Stimulated activated naive CD8-positive, alpha-beta T cell treated with anti-CD3 and anti-CD28 coated beads, Interleukin-15, amount 100 ng/mL, for 72 hours (primary cell): Measurements from ENCODE around the gene SLC13A5.

ENCODE experiments used
- ATAC-seq: fragments of 150-1000 bp; cut with Tn5 transposase; 2 replicates; pipeline ENCODE4 v1.10.0; 2021; ENCODE audit warnings: mild to moderate bottlenecking, moderate library complexity
- DNase-seq, 2 donors: peaks; one replicate each; pipeline ENCODE4 v3.0.0; 2021 to 2022
- H3K27ac Mint-ChIP-seq, 2 donors: one replicate each; pipeline ENCODE4 v1.8.0; 2022; ENCODE audit warnings: mild to moderate bottlenecking in 2 of 2, mixed read lengths in 2 of 2, moderate library complexity in 2 of 2
- H3K27me3 Mint-ChIP-seq: one replicate; pipeline ENCODE4 v1.8.0; 2022; ENCODE audit warnings: mixed read lengths
- H3K4me1 Mint-ChIP-seq: one replicate; pipeline ENCODE4 v1.8.0; 2022; ENCODE audit warnings: mild to moderate bottlenecking, mixed read lengths
- H3K4me3 Mint-ChIP-seq, 2 donors: one replicate each; pipeline ENCODE4 v1.8.0; 2022; ENCODE audit warnings: mild to moderate bottlenecking in 2 of 2, mixed read lengths in 2 of 2, moderate library complexity in 1 of 2
- H3K9me3 Mint-ChIP-seq, 2 donors: one replicate each; pipeline ENCODE4 v1.8.0; 2022; ENCODE audit warnings: mixed read lengths in 2 of 2

SLC13A5 gene

GRCh38 chr17:6643451-6644125 is 69.6 kb downstream of the SLC13A5 start:
- Mint-ChIP-seq H3K27ac (peak overlapping the region; percentile 54), H3K4me3 (peak overlapping the region; percentile 31 to 43), H3K4me1 (peaks cover 86% of the 10 kb centered on the region), H3K9me3 (no peaks in the 10 kb centered on the region), H3K27me3 (no peaks in the 10 kb centered on the region)
- ATAC-seq (no peak), DNase-seq (no peak)

GRCh38 chr17:6642592-6642991 is 70.6 kb downstream of the SLC13A5 start:
- DNase-seq, result no peak
- H3K27me3 Mint-ChIP-seq, result no peaks in the 10 kb centered on the region
- H3K9me3 Mint-ChIP-seq, result no peaks in the 10 kb centered on the region
- peaks cover 87% of the 10 kb centered on the region for H3K4me1 Mint-ChIP-seq
- peak overlapping the region; percentile 47 to 55 for H3K4me3 Mint-ChIP-seq
- ATAC-seq, result no peak
- H3K27ac Mint-ChIP-seq, result peak overlapping the region in 1 of 2 donors; percentile 66

GRCh38 chr17:6641247-6641863 is 71.8 kb downstream of the SLC13A5 start:
- no peaks in the 10 kb centered on the region for H3K27me3 Mint-ChIP-seq
- H3K4me3 Mint-ChIP-seq, result peak overlapping the region; percentile 89 to 97
- no peaks in the 10 kb centered on the region for H3K9me3 Mint-ChIP-seq
- peak overlapping the region; percentile 97 to 99 for H3K27ac Mint-ChIP-seq
- DNase-seq (no peak), ATAC-seq (peak; percentile 7)
- H3K4me1 Mint-ChIP-seq, result peaks cover 83% of the 10 kb centered on the region

- DNase-seq (peak; percentile 92 to 96), ATAC-seq (peak; percentile 92)
- Mint-ChIP-seq H3K4me3 (peak within 1 kb of the TSS; percentile 89 to 97), H3K9me3 (no peaks in the 10 kb centered on the region), H3K27me3 (no peaks in the 10 kb centered on the region), H3K4me1 (peaks cover 77% of the 10 kb centered on the region), H3K27ac (peak within 1 kb of the TSS; percentile 97 to 99)
These were observed 72.5 kb downstream of the SLC13A5 start, which contains the start of the genes KIAA0753 and TXNDC17 for GRCh38 chr17:6640536-6641246. KIAA0753 (minus strand) TSS chr17:6640711; CDS start chr17:6635103, 5,608 bp downstream. TXNDC17 (plus strand) TSS chr17:6641060; CDS start chr17:6641083, 23 bp downstream.

- DNase-seq (peak; percentile 38 to 49), ATAC-seq (peak; percentile 49)
- Mint-ChIP-seq H3K27ac (peak overlapping the region; percentile 97 to 99), H3K4me1 (peaks cover 68% of the 10 kb centered on the region), H3K9me3 (no peaks in the 10 kb centered on the region), H3K27me3 (no peaks in the 10 kb centered on the region), H3K4me3 (peak overlapping the region; percentile 89 to 97)
These were observed 73.3 kb downstream of the SLC13A5 start for GRCh38 chr17:6639586-6640535.

GRCh38 chr17:6639014-6639585 is 74.1 kb downstream of the SLC13A5 start:
- ATAC-seq, result no peak

GRCh38 chr17:6638046-6638908 is 74.9 kb downstream of the SLC13A5 start:
- H3K4me1 Mint-ChIP-seq, result peaks cover 53% of the 10 kb centered on the region
- DNase-seq, result no peak

More at GRCh38 chr17:6639014-6639585, 74.1 kb downstream of the SLC13A5 start:
- Mint-ChIP-seq H3K4me3 (peak overlapping the region; percentile 89 to 97), H3K27me3 (no peaks in the 10 kb centered on the region), H3K4me1 (peaks cover 61% of the 10 kb centered on the region), H3K9me3 (no peaks in the 10 kb centered on the region), H3K27ac (peak overlapping the region; percentile 97 to 99)
- no peak for DNase-seq

GRCh38 chr17:6637458-6637840 is 75.7 kb downstream of the SLC13A5 start:
- peaks cover 44% of the 10 kb centered on the region for H3K4me1 Mint-ChIP-seq

More at GRCh38 chr17:6638046-6638908, 74.9 kb downstream of the SLC13A5 start:
- no peak for ATAC-seq
- Mint-ChIP-seq H3K4me3 (peak overlapping the region; percentile 89 to 97), H3K27ac (peak overlapping the region in 1 of 2 donors; percentile 48), H3K9me3 (no peaks in the 10 kb centered on the region), H3K27me3 (no peaks in the 10 kb centered on the region)

GRCh38 chr17:6636616-6637457 is 76.3 kb downstream of the SLC13A5 start:
- Mint-ChIP-seq H3K9me3 (no peaks in the 10 kb centered on the region), H3K27me3 (no peaks in the 10 kb centered on the region), H3K4me3 (no peak overlapping the region), H3K27ac (peak overlapping the region in 1 of 2 donors; percentile 8), H3K4me1 (peaks cover 38% of the 10 kb centered on the region)
- ATAC-seq, result no peak
- DNase-seq, result no peak

More at GRCh38 chr17:6637458-6637840, 75.7 kb downstream of the SLC13A5 start:
- H3K27me3 Mint-ChIP-seq, result no peaks in the 10 kb centered on the region
- no peak for ATAC-seq
- H3K9me3 Mint-ChIP-seq, result no peaks in the 10 kb centered on the region
- H3K4me3 Mint-ChIP-seq, result no peak overlapping the region
- H3K27ac Mint-ChIP-seq, result peak overlapping the region; percentile 8 to 14
- no peak for DNase-seq

- Mint-ChIP-seq H3K9me3 (no peaks in the 10 kb centered on the region), H3K27ac (no peak overlapping the region), H3K4me3 (no peak overlapping the region), H3K4me1 (peaks cover 34% of the 10 kb centered on the region), H3K27me3 (no peaks in the 10 kb centered on the region)
- DNase-seq (no peak), ATAC-seq (no peak)
These were observed 77.1 kb downstream of the SLC13A5 start for GRCh38 chr17:6636105-6636504.
